Epithelial cell of proximal tubule (primary cell): ENCODE data around the gene PRPSAP2. TPM values are rescaled to one million over a fixed set of nuclear protein-coding genes. Genes with fewer than 3 reads are reported as not detected.
A peak's percentile ranks its signal among the peaks of the same experiment; 100 is the strongest.
"Not testable (repeated sequence)": the region's sequence is repeated elsewhere in the genome, so short reads cannot be mapped to it uniquely, and the experiment has no call there.

Experiments
- DNase-seq: peaks from one replicate; pipeline ENCODE4 v3.0.0-alpha.2; 2011; ENCODE audit warnings: low read depth
- H3K4me3 ChIP-seq: 2 replicates; pipeline ENCODE4 v1.5.1; 2011; ENCODE audit warnings: low read depth, mild to moderate bottlenecking, low read length
- CTCF ChIP-seq: conservative IDR thresholded peaks from 2 replicates; pipeline ENCODE4 v1.5.1; 2012; ENCODE audit warnings: low read depth, mild to moderate bottlenecking, low read length
- total RNA-seq: library from RNA; depleted of rRNA; stranded (reverse); fragments of >200 nt; gene quantifications from 2 replicates; pipeline ENCODE4 v1.2.3, GENCODE V29; 2015

PRPSAP2 gene
- total RNA-seq, 1 donor from 2014 or later: 20.5 TPM

GRCh38 chr17:18862011-18862410 is 4.1 kb downstream of the PRPSAP2 start:
- no peak for TF ChIP-seq CTCF
- no peak for DNase-seq
- H3K4me3 ChIP-seq: no peak overlapping the region

- H3K4me3 ChIP-seq, DNase-seq: not testable (repeated sequence)
These were observed 7.1 kb downstream of the PRPSAP2 start for GRCh38 chr17:18864996-18865395.

- H3K4me3 ChIP-seq: no peak overlapping the region
These were observed 9.2 kb downstream of the PRPSAP2 start for GRCh38 chr17:18866866-18867813.

GRCh38 chr17:18877104-18877645 is 19.2 kb downstream of the PRPSAP2 start:
- DNase-seq: no peak
- no peak overlapping the region for H3K4me3 ChIP-seq
- no peak for TF ChIP-seq CTCF

More at GRCh38 chr17:18866866-18867813, 9.2 kb downstream of the PRPSAP2 start:
- TF ChIP-seq CTCF: no peak
- DNase-seq: no peak

GRCh38 chr17:18888766-18889290 is 30.9 kb downstream of the PRPSAP2 start:
- TF ChIP-seq CTCF: no peak
- DNase-seq: no peak
- no peak overlapping the region for H3K4me3 ChIP-seq

GRCh38 chr17:18889658-18890057 is 31.7 kb downstream of the PRPSAP2 start:
- TF ChIP-seq CTCF: no peak
- peak; percentile 6 for DNase-seq
- no peak overlapping the region for H3K4me3 ChIP-seq

GRCh38 chr17:18891541-18891940 is 33.6 kb downstream of the PRPSAP2 start:
- no peak for DNase-seq
- no peak for TF ChIP-seq CTCF
- H3K4me3 ChIP-seq: no peak overlapping the region
